Measurements from ENCODE around the gene MPG. TPM values are rescaled to one million over a fixed set of nuclear protein-coding genes. Genes with fewer than 3 reads are reported as not detected.

Gene MPG
- polyA plus RNA-seq, 2 of the 4 experiments (the other 2 are of a cell fraction), result 25.5 to 54.3 TPM

- POLR2A ChIA-PET, result no interaction called here
- Histone ChIP-seq H3K4me3 (no peak overlapping the region), H3K27ac (no peak overlapping the region), H3K4me1 (peaks cover 10% of the 10 kb centered on the region), H3K9me3 (no peaks in the 10 kb centered on the region), H3K4me2 (no peak overlapping the region)
- TF ChIP-seq RNF2 (IDR thresholded peaks at IDR 0.05; ENCODE audit: borderline replicate concordance, low read depth) (no peak), HOXB5 (CRISPR knock-in tag; IDR thresholded peaks at IDR 0.05) (no peak), RARB (CRISPR knock-in tag; IDR thresholded peaks at IDR 0.05) (no peak), JUN (IDR thresholded peaks at IDR 0.05) (no peak), HOXB13 (CRISPR knock-in tag; IDR thresholded peaks at IDR 0.05; ENCODE audit: low read depth) (no peak)
- FAIRE-seq (no peak), ATAC-seq (no peak), DNase-seq (ENCODE audit: low read depth in 1 of 2, low spot score in 1 of 2) (no peak)
- CTCF ChIA-PET, result interaction anchor here (0.9 to 30.3 kb wide), 9 partner anchors 9 to 267 kb away, joined by 3 to 718 read pairs (median 9); partner anchors contain the start of genes HBQ1, MPG and RHBDF1
- over 99% methylated on average over 5 of the region's 5 CpGs for WGBS (ENCODE audit: missing lambda C conversion rate)
These were observed 16.9 kb downstream of the MPG start for GRCh38 chr16:94918-95265.

- H3K4me1 ChIP-seq, result peaks cover 10% of the 10 kb centered on the region
- DNase-seq (ENCODE audit: low read depth in 1 of 2, low spot score in 1 of 2) (peak; percentile 88 to 96), ATAC-seq (peak; percentile 84 to 88), FAIRE-seq (peak; percentile 80)
- TF ChIP-seq, protein P1, sequence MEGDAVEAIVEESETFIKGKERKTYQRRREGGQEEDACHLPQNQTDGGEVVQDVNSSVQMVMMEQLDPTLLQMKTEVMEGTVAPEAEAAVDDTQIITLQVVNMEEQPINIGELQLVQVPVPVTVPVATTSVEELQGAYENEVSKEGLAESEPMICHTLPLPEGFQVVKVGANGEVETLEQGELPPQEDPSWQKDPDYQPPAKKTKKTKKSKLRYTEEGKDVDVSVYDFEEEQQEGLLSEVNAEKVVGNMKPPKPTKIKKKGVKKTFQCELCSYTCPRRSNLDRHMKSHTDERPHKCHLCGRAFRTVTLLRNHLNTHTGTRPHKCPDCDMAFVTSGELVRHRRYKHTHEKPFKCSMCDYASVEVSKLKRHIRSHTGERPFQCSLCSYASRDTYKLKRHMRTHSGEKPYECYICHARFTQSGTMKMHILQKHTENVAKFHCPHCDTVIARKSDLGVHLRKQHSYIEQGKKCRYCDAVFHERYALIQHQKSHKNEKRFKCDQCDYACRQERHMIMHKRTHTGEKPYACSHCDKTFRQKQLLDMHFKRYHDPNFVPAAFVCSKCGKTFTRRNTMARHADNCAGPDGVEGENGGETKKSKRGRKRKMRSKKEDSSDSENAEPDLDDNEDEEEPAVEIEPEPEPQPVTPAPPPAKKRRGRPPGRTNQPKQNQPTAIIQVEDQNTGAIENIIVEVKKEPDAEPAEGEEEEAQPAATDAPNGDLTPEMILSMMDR (IDR thresholded peaks at IDR 0.05), result peak; percentile 100
- TF ChIP-seq RAD21 (conservative IDR thresholded peaks at IDR 0.05 in 1 of 2, IDR thresholded peaks at IDR 0.05 in 1 of 2) (peak; percentile 71 to 72), EP300 (IDR thresholded peaks at IDR 0.05) (no peak), MYC (IDR thresholded peaks at IDR 0.05; ENCODE audit: borderline replicate concordance, low read length) (peak; percentile 65; the same call in 1 of the 2 replicates), CHD4 (IDR thresholded peaks at IDR 0.05; ENCODE audit: borderline replicate concordance) (no peak), SMC3 (IDR thresholded peaks at IDR 0.05) (peak; percentile 85), BHLHE40 (IDR thresholded peaks at IDR 0.05; ENCODE audit: low read depth, low read length) (0 out of 2 replicates have a peak, but pooled peaks have one; percentile 17), RNF2 (IDR thresholded peaks at IDR 0.05; ENCODE audit: borderline replicate concordance, low read depth) (no peak), USF2 (IDR thresholded peaks at IDR 0.05) (peak; percentile 82), MAX (IDR thresholded peaks at IDR 0.05) (peak; percentile 69; the same call in 1 of the 2 replicates)
- POLR2A ChIA-PET, result interaction anchor here (0.6 to 0.8 kb wide), 4 partner anchors 9 to 53 kb away, joined by 3 to 8 read pairs (median 4); no protein-coding TSS in a partner anchor
- H3K27ac ChIP-seq, result no peak overlapping the region
- no peaks in the 10 kb centered on the region for H3K9me3 ChIP-seq
- WGBS (ENCODE audit: missing lambda C conversion rate), result 11% methylated on average over 11 of the region's 11 CpGs
- H3K4me2 ChIP-seq, result no peak overlapping the region
- no peak overlapping the region for H3K4me3 ChIP-seq
- CTCF ChIA-PET, result interaction anchor here (0.6 to 30.3 kb wide), 43 partner anchors 11 to 560 kb away, joined by 3 to 718 read pairs (median 4); partner anchors contain the start of genes ARHGDIG, HBM, HBQ1 and MPG
These were observed 18.9 kb downstream of the MPG start for GRCh38 chr16:96935-97381.

GRCh38 chr16:97822-98221 is 19.8 kb downstream of the MPG start:
- 63% methylated on average over 3 of the region's 8 CpGs for WGBS (ENCODE audit: missing lambda C conversion rate)
- TF ChIP-seq, protein P2, sequence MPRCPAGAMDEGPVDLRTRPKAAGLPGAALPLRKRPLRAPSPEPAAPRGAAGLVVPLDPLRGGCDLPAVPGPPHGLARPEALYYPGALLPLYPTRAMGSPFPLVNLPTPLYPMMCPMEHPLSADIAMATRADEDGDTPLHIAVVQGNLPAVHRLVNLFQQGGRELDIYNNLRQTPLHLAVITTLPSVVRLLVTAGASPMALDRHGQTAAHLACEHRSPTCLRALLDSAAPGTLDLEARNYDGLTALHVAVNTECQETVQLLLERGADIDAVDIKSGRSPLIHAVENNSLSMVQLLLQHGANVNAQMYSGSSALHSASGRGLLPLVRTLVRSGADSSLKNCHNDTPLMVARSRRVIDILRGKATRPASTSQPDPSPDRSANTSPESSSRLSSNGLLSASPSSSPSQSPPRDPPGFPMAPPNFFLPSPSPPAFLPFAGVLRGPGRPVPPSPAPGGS (IDR thresholded peaks at IDR 0.05), result no peak
- TF ChIP-seq NPAS2 (CRISPR knock-in tag; IDR thresholded peaks at IDR 0.05; ENCODE audit: borderline replicate concordance), result no peak
- no peak for TF ChIP-seq HOXB5 (CRISPR knock-in tag; IDR thresholded peaks at IDR 0.05)
- no peak for TF ChIP-seq CHD4 (IDR thresholded peaks at IDR 0.05; ENCODE audit: borderline replicate concordance)
- no peak for TF ChIP-seq ATOH8 (CRISPR knock-in tag; IDR thresholded peaks at IDR 0.05; ENCODE audit: low read depth)
- TF ChIP-seq ZC3H11A (IDR thresholded peaks at IDR 0.05), result no peak
- no peak for TF ChIP-seq CEBPB (IDR thresholded peaks at IDR 0.05)
- DNase-seq (ENCODE audit: low read depth in 1 of 2, low spot score in 1 of 2) (no peak), FAIRE-seq (no peak), ATAC-seq (peak; percentile 15 to 17; a peak in 3 of 6 replicates)
- POLR2A ChIA-PET, result no interaction called here
- no peak overlapping the region for H3K4me2 ChIP-seq
- CTCF ChIA-PET, result interaction anchor here (0.8 to 30.3 kb wide), 13 partner anchors 12 to 264 kb away, joined by 3 to 718 read pairs (median 7); partner anchors contain the start of genes HBQ1, MPG and RHBDF1
- H3K9me3 ChIP-seq, result no peaks in the 10 kb centered on the region
- H3K4me1 ChIP-seq, result peaks cover 10% of the 10 kb centered on the region
- H3K4me3 ChIP-seq, result no peak overlapping the region
- H3K27ac ChIP-seq, result no peak overlapping the region
